ENCODE measurements around the gene GP9.

DNA sequence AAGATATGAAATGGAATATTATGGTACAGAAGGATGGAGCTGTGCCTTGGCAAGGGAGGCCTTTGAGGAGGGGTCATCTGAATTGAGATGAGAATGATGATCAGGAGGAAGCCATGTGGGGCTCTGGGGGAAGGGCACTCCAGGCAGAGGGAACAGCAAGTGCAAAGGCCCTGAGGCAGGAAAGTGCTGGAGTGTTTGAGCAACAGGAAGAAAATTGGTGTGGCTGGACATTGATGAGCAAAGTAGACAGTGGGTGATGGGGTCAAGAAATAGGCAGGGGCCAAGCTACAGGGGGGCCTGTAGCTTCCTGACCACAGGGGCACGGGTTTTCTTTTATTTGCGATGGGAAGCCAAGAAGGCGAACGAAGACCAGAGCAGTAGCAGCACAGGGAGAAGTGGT, 3.3 kb upstream of the GP9 start:
- TF ChIP-seq MAX (IDR thresholded peaks at IDR 0.05; ENCODE audit: low read depth) (no peak), REST (IDR thresholded peaks at IDR 0.05; ENCODE audit: low read depth, low read length) (no peak), EP300 (IDR thresholded peaks at IDR 0.05; ENCODE audit: borderline replicate concordance in 1 of 2, low read depth in 1 of 2, low read length in 1 of 2) (no peak), GABPA (IDR thresholded peaks at IDR 0.05; ENCODE audit: low read depth) (no peak), TCF12 (IDR thresholded peaks at IDR 0.05) (no peak), MEF2A (IDR thresholded peaks at IDR 0.05; ENCODE audit: borderline replicate concordance, low read depth) (no peak)
- TF ChIP-seq, protein P1, sequence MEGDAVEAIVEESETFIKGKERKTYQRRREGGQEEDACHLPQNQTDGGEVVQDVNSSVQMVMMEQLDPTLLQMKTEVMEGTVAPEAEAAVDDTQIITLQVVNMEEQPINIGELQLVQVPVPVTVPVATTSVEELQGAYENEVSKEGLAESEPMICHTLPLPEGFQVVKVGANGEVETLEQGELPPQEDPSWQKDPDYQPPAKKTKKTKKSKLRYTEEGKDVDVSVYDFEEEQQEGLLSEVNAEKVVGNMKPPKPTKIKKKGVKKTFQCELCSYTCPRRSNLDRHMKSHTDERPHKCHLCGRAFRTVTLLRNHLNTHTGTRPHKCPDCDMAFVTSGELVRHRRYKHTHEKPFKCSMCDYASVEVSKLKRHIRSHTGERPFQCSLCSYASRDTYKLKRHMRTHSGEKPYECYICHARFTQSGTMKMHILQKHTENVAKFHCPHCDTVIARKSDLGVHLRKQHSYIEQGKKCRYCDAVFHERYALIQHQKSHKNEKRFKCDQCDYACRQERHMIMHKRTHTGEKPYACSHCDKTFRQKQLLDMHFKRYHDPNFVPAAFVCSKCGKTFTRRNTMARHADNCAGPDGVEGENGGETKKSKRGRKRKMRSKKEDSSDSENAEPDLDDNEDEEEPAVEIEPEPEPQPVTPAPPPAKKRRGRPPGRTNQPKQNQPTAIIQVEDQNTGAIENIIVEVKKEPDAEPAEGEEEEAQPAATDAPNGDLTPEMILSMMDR (IDR thresholded peaks at IDR 0.05), result no peak
